ENCODE measurements around the gene NDFIP2. TPM values are rescaled to one million over a fixed set of nuclear protein-coding genes. Genes with fewer than 3 reads are reported as not detected.

The NDFIP2 gene
- total and polyA plus RNA-seq, 12 donors = 9.9 to 42.7 (median 33.2) TPM

DNA sequence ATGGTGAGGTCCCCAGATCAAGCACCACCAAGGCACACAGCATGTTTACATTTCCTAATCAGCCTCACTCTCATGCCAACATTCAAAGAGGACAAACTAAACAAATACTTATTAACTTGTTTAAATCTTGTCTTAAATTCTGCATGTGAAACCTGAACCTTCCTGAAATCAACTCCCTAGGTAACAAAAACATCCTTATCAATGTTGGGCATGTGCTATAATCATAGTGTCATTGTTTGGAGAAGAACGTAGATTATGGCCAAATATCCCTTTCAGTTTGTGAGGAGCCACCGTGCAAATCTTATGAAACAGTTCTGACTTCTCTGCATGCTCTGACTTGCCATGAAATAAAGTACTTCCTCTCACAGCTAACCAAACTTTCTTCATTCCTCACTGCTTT lies 123.8 kb downstream of the NDFIP2 start:
- Histone ChIP-seq H3K27me3 (no peaks in the 10 kb centered on the region), H3K9me3 (peaks cover 0 to 22% (median 0%) of the 10 kb centered on the region in 11 donors), H3K4me3 (no peak overlapping the region), H3K4me1 (no peaks in the 10 kb centered on the region), H3K36me3 (no peaks in the 10 kb centered on the region), H3K27ac (no peak overlapping the region)
- 34 to 48% methylated on average over 2 of the region's 2 CpGs for WGBS, 2 donors
- TF ChIP-seq CTCF (IDR thresholded peaks at IDR 0.05) = no peak
- DNase-seq (no peak), ATAC-seq (no peak)
- intact Hi-C loops (cut with DNase I) = no loop called here

Other genes starting within 250 kb of the NDFIP2 start
- 10 to 100 TPM; 18.6 to 28.6 (median 24.5) TPM for gene RBM26, start 74.9 kb upstream of the NDFIP2 start, total RNA-seq
- gene RBM26, start 74.9 kb upstream of the NDFIP2 start, polyA plus RNA-seq = 10 to 100 TPM in 1 of 2 donors, 1 to 10 TPM in 1; 7.5 to 46.8 TPM